GM13976 (cell line): ENCODE results near the gene SNX24.

Experiments
- DNase-seq: peaks from one replicate; pipeline ENCODE4 v3.0.0; 2012; ENCODE audit warnings: low spot score
- in situ Hi-C: fragments of 300-500 bp; cut with MboI; formaldehyde crosslinking; loops from one replicate; pipeline ENCODE4 v1.12.0; 2022; ENCODE audit warnings: low sequenced_read_pairs, mixed read lengths, inconsistent platforms; ENCODE audit not compliant: unreplicated experiment
- TF ChIP-seq, protein P1 (sequence below): IDR thresholded peaks from 2 replicates; pipeline ENCODE4 v1.5.1; 2012; ENCODE audit warnings: borderline replicate concordance, mild to moderate bottlenecking; ENCODE audit not compliant: insufficient read depth; ENCODE audit errors: extremely low read depth, missing control alignments, control extremely low read depth

SNX24 gene

DNA sequence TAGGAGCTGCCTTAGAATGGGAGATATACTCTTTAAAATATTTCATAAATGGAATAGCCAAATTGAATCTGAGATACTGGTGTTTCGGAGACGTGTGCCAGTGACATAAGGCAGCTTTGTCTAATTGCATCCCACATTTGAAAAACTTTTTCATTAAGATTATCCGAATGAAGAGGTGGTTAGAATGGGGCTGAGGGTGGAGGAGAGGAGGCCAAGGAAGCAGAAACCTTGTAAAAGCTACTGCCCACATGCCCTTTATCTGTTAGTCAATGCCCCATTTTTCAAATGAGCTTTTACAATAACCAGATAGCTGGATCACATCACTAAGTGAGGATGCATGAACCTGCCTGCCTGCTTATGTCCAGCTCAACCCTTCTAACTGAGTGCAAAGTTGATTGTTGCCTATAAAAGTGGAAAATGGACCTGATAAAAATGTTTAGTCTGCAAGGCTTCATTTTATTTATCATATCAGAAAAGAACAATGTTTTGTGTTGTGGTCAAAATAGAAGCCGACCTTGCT, 34.8 kb downstream of the SNX24 start:
- TF ChIP-seq, protein P1, sequence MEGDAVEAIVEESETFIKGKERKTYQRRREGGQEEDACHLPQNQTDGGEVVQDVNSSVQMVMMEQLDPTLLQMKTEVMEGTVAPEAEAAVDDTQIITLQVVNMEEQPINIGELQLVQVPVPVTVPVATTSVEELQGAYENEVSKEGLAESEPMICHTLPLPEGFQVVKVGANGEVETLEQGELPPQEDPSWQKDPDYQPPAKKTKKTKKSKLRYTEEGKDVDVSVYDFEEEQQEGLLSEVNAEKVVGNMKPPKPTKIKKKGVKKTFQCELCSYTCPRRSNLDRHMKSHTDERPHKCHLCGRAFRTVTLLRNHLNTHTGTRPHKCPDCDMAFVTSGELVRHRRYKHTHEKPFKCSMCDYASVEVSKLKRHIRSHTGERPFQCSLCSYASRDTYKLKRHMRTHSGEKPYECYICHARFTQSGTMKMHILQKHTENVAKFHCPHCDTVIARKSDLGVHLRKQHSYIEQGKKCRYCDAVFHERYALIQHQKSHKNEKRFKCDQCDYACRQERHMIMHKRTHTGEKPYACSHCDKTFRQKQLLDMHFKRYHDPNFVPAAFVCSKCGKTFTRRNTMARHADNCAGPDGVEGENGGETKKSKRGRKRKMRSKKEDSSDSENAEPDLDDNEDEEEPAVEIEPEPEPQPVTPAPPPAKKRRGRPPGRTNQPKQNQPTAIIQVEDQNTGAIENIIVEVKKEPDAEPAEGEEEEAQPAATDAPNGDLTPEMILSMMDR: no peak
- in situ Hi-C loops: loop anchor here (25.0 kb wide), 1 partner anchor 368 kb away; no protein-coding TSS in a partner anchor
- no peak for DNase-seq

DNA sequence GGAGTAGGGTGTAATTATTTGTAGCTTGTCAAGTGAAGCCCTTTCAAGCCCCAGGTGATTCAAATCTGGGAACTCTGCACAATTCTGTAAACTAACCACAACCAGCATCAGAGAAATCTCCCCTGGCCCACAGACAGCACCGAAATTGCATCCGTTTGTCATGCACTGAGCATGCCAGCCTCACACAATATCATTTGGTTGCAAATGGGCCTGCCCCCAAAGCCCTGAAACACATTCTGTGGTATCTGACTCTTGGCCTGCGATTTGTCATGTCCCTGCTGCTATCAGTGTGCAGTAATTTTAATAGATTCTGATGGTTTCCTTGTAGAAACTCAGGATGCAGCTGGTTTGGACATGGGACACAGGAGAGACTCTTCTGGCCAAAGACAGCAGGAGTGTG, 35.3 kb downstream of the SNX24 start:
- TF ChIP-seq, protein P1: no peak
- no peak for DNase-seq
- in situ Hi-C loops: loop anchor here (25.0 kb wide), 1 partner anchor 368 kb away; no protein-coding TSS in a partner anchor

DNA sequence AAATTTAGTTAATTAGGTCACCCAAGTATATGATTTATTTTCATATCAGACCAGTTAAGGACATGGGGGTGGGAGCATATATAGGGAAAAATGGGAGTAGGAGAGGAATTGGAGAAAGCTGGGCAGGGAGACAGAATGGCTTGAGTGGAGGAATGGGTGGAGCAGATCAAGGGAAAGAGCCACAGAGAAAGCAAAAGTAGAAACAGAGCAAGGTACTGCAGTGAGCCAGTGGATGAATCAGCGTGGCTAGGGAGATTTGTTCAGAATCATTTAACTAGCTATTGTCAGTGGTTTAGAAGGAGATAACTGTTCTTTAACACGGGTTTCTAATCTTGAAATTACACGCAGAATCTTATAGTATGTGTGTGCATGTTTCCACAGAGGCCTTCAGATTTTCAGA, 37.4 kb downstream of the SNX24 start:
- in situ Hi-C loops: loop anchor here (25.0 kb wide), 1 partner anchor 371 kb away; no protein-coding TSS in a partner anchor
- DNase-seq: no peak
- TF ChIP-seq, protein P1: no peak

DNA sequence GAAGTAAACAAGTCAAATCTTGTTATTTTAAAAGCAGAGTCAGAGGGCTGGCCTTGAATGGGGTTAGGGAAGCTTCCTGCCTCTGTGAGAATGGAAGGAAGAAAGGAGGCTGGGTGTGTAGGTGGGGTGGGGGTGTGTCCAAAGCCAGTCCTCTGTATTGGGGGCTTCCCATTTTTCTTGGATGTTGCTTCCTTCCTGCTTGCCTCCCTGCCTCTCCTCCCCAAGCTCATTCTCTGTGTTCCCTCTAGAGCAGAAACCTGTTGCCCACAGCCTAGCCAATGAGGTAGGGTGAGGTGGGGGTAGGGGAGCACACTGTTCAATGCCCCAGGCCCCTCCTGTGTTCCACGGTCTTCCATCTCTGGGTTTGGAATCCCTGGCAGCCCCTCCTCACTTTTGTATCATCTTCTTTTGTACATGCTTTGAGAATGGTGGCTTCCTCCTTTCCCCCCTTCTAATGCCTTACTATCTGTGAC, 39.7 kb downstream of the SNX24 start:
- in situ Hi-C loops: loop anchor here (25.0 kb wide), 1 partner anchor 373 kb away; no protein-coding TSS in a partner anchor
- DNase-seq: no peak
- TF ChIP-seq, protein P1: no peak

DNA sequence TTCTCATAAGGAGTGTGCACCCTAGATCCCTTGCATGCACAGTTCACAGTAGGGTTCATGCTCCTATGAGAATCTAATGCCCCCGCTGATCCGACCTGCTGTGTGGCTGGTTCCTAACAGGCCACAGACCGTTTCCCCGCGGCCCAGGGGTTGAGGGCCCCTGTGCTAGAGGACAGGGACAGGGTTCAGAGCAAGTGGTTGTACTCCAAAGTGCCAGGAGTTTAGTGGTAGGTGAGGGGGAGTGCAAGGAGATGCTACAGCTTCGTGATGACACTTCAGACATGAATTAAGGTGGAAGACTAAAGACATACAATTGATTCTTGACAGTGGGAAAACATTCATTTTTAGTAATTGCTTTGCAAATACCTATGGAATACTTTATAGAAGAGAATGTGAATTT, 40.5 kb downstream of the SNX24 start:
- in situ Hi-C loops: loop anchor here (25.0 kb wide), 1 partner anchor 374 kb away; no protein-coding TSS in a partner anchor
- DNase-seq: no peak
- TF ChIP-seq, protein P1: no peak

DNA sequence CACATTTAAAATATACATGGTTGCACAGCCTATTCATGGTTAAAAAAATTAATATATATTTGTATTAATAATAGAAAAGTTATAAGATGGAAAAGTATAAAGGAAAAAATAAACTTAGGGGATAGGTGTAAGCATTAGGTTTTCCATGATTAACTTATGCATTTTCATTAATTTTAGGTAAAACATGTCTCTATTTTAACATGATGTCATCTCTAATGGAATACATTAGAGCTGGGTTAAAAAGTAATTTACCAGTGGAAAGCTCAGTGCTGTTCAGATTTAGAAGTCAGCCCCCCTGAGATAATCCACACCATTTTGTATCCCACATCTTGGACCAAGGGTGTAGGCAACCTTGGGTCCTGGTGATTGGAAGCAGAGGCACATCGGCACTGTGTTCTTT, 49.7 kb downstream of the SNX24 start:
- TF ChIP-seq, protein P1: no peak
- no peak for DNase-seq
- in situ Hi-C loops: loop anchor here (5.0 to 25.0 kb wide), 2 partner anchors 107 to 383 kb away; no protein-coding TSS in a partner anchor
